Uterus (tissue), 2 donors: Measurements from ENCODE around the gene UNCX.

ENCODE experiments used
- POLR2A ChIP-seq, 2 donors: fragments of 450-650 bp; IDR thresholded peaks; one replicate each; pipeline ENCODE4 v1.6.1; 2016; ENCODE audit warnings: antibody characterized with exemption in 2 of 2, mild to moderate bottlenecking in 1 of 2, moderate library complexity in 1 of 2
- TF ChIP-seq, protein P1 (sequence below), 4 experiments: fragments of 200-600 bp in 2 of 4; fragments of 450-650 bp in 2 of 4; sonication (generic) in 2 of 4; IDR thresholded peaks; one replicate each; pipeline ENCODE4 v1.5.1; 2016 to 2019; ENCODE audit warnings: antibody characterized with exemption in 4 of 4, mild to moderate bottlenecking in 2 of 4, moderate library complexity in 1 of 4

GRCh38 chr7:1230411-1231213 is 2.1 kb upstream of the UNCX start:
- TF ChIP-seq, protein P1, sequence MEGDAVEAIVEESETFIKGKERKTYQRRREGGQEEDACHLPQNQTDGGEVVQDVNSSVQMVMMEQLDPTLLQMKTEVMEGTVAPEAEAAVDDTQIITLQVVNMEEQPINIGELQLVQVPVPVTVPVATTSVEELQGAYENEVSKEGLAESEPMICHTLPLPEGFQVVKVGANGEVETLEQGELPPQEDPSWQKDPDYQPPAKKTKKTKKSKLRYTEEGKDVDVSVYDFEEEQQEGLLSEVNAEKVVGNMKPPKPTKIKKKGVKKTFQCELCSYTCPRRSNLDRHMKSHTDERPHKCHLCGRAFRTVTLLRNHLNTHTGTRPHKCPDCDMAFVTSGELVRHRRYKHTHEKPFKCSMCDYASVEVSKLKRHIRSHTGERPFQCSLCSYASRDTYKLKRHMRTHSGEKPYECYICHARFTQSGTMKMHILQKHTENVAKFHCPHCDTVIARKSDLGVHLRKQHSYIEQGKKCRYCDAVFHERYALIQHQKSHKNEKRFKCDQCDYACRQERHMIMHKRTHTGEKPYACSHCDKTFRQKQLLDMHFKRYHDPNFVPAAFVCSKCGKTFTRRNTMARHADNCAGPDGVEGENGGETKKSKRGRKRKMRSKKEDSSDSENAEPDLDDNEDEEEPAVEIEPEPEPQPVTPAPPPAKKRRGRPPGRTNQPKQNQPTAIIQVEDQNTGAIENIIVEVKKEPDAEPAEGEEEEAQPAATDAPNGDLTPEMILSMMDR (IDR thresholded peaks at IDR 0.05), result no peak
- TF ChIP-seq POLR2A (IDR thresholded peaks at IDR 0.05), result no peak
